ENCODE results near the gene TUBGCP3.

GRCh38 chr13:112449545-112449930, 138.4 kb downstream of the TUBGCP3 start:
- TF ChIP-seq CTCF (IDR thresholded peaks at IDR 0.05) (no peak), POLR2A (IDR thresholded peaks at IDR 0.05) (no peak)
